HG02981 (cell line): ENCODE results near the gene ERBB4.
A peak's percentile ranks its signal among the peaks of the same experiment; 100 is the strongest.

ENCODE experiments used
- ATAC-seq: cut with Tn5 transposase; IDR thresholded peaks from one replicate; pipeline ENCODE4 v1.9.1; 2021; ENCODE audit warnings: mild to moderate bottlenecking, moderate library complexity; ENCODE audit not compliant: unreplicated experiment

Gene ERBB4

GRCh38 chr2:212097001-212097400 is 441.6 kb downstream of the ERBB4 start:
- no peak for ATAC-seq

- no peak for ATAC-seq
Observed at GRCh38 chr2:212089873-212090272, 448.7 kb downstream of the ERBB4 start.

- no peak for ATAC-seq
Observed at GRCh38 chr2:212088353-212088752, 450.2 kb downstream of the ERBB4 start.

GRCh38 chr2:212083492-212083891 is 455.1 kb downstream of the ERBB4 start:
- no peak for ATAC-seq

GRCh38 chr2:212078103-212078502 is 460.5 kb downstream of the ERBB4 start:
- ATAC-seq: peak; percentile 73

- ATAC-seq: peak; percentile 53
Observed at GRCh38 chr2:212076456-212076855, 462.1 kb downstream of the ERBB4 start.

- ATAC-seq: no peak
Observed at GRCh38 chr2:212073360-212073759, 465.2 kb downstream of the ERBB4 start.

- no peak for ATAC-seq
Observed at GRCh38 chr2:212066546-212066945, 472.1 kb downstream of the ERBB4 start.

GRCh38 chr2:212064318-212064717 is 474.3 kb downstream of the ERBB4 start:
- no peak for ATAC-seq

GRCh38 chr2:212052412-212053159 is 486.0 kb downstream of the ERBB4 start:
- ATAC-seq: peak; percentile 87

GRCh38 chr2:212050871-212051270 is 487.7 kb downstream of the ERBB4 start:
- no peak for ATAC-seq

GRCh38 chr2:212042562-212042961 is 496.0 kb downstream of the ERBB4 start:
- no peak for ATAC-seq

GRCh38 chr2:212037062-212037461 is 501.5 kb downstream of the ERBB4 start:
- ATAC-seq: no peak

- no peak for ATAC-seq
Observed at GRCh38 chr2:212034841-212035585, 503.6 kb downstream of the ERBB4 start.

- ATAC-seq: no peak
Observed at GRCh38 chr2:212033888-212034287, 504.7 kb downstream of the ERBB4 start.

GRCh38 chr2:212032536-212033219 is 505.9 kb downstream of the ERBB4 start:
- no peak for ATAC-seq

- no peak for ATAC-seq
Observed at GRCh38 chr2:212032032-212032431, 506.6 kb downstream of the ERBB4 start.

GRCh38 chr2:212030709-212031108 is 507.9 kb downstream of the ERBB4 start:
- ATAC-seq: no peak

GRCh38 chr2:212028798-212029394 is 509.7 kb downstream of the ERBB4 start:
- ATAC-seq: no peak

GRCh38 chr2:212027681-212028628 is 510.6 kb downstream of the ERBB4 start:
- no peak for ATAC-seq
